GM18526 (cell line): ENCODE data around the gene C10orf90.

ENCODE experiments used
- POLR2A ChIP-seq: IDR thresholded peaks from 3 replicates; pipeline ENCODE4 v1.6.1; 2011; ENCODE audit not compliant: insufficient read length; ENCODE audit errors: extremely low read depth

Gene C10orf90

DNA sequence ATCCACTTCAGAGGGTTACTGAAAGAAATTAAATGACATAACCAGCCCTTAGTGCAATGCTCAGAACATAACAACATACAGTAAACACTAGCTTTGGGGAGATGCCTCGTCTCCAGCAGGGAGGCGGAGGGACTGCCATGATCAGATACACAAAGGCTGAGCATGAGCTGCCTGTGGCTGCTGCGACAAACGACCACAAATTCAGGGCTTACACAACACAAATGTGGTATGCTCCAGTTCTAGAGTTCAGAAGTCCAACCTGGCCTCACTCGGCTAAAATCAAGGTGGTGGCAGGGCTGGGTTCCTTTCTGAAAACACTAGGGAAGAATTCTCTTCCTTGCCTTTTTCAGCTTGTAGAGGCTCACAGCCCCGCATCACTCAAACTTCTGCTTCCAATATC is 154.0 kb downstream of the C10orf90 start:
- TF ChIP-seq POLR2A, result no peak

- TF ChIP-seq POLR2A, result no peak
Observed at GRCh38 chr10:126511917-126512479, 158.5 kb downstream of the C10orf90 start.

DNA sequence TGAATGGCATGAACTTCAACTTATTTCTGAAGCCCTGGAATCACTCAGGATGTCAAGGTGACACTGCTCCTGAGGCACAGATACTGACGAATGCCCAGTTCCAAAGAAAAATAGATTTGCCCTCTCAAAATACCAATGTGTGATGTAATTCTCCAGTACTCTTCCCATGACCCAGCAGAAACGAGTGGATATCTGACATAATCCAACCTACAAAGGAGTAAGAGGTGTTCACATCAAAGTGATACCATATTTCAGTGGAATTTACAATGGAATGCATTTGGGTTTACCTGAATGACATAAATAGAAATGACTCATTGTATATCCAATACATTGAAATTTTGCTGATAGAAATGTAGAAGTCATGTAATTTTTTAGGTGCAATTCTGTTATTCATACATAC is 161.3 kb downstream of the C10orf90 start:
- TF ChIP-seq POLR2A, result no peak

DNA sequence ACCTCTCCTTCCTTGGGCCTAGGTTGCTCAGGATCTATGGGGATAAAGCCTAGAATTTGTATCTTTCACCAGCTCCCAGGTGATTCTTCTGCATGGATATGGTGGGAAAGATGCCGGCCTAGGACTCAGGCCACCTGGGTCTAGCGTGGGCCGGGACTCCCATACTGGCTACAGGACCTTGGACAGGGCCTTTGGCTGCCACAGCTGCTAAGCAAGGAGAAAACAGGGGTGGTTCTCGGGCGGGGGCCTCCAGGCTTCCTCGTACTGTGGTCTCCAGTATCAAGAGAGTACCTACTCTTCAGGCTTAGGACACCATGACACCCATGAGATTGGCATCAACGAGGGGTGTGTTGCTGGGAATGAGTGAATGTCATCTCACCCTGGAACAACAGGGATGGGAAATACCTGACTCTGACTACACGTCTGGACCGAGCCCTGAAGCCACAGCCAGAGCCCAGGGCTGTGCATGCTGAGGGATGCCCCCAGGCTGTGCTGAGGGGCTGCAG is 161.9 kb downstream of the C10orf90 start:
- TF ChIP-seq POLR2A, result no peak

GRCh38 chr10:126504761-126505112 is 165.8 kb downstream of the C10orf90 start:
- no peak for TF ChIP-seq POLR2A

DNA sequence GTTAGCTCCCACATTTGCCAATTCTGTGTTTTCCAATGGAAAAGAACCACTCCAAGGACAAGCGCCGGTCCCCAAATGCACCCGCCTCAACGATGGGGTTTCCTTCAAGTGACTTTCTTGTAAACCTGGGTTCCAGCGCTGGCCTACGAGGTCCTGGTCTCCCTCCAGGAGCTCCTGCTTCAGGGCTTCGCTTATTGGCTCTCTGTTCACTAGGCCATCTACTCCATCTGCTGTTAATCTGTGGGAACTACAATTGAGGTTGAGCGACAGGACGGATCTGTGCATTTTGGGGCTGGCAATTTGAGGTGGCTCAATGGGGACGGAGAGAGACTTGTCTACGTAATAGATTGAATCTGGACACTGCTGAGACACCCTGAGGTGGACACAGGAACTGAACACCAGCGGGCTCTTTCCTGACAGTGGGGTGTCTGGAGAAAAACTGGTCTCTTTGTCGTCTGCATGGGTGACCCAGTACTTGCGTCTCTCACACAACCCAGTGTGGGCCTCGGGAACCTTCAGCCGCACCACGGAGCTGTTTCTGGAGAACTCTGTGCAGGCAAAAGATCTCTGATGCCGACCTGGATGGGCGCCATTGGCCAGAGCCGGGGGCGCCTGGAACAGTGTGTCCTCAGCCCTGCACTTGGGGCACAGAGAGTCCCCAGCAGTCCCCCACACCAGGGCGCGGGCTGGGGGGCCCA is 166.3 kb downstream of the C10orf90 start:
- no peak for TF ChIP-seq POLR2A

DNA sequence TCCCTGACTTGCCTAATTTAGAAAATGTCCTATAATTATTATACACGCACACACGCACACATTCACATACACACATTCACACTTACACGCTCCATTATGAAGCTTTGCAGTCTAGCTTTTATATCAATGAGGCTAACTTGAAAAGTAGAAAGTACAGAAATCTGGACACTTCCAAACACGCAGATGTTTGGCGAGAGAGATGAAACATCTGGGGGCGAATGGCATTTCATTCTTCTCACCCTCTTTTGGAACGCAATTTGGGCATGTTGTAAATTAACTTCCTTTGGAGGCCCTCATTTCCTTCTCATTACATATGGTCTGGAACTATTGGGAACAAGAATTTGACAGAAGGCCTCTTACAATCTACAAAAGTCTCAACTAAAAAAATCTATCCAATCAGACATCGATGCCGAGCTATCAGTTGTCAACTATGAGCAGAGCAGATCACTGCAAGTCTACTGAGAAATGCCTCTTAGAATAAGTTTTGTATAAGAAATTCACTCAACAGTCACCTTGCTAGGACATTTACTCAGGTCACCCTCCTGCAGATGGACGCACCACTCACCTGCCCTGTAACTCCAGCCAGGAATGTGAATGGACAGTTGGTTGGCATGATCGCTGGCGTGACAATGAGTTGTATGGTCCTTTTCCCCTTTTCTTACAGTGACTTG is 167.0 kb downstream of the C10orf90 start:
- no peak for TF ChIP-seq POLR2A

DNA sequence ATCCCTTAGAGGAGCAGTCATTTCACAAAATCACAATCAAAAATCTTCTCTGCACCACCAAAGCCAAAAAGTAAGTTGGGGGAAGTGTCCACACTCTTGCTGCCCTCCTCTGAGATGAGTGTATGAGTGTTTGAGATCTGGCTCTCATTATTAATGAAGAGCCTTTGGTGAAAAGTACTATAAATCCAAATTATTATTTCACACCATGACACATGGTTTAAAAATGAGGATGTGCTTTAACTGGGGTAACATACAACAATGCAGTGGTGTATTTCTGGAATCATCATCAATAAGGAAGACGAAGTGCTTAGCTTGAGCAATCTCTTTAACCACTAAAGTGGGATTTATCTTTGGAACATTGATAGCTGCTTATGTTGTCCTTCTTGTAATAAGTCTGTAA is 168.1 kb downstream of the C10orf90 start:
- TF ChIP-seq POLR2A, result no peak

- no peak for TF ChIP-seq POLR2A
Observed at GRCh38 chr10:126501828-126502227, 168.7 kb downstream of the C10orf90 start.

- no peak for TF ChIP-seq POLR2A
Observed at GRCh38 chr10:126500866-126501265, 169.6 kb downstream of the C10orf90 start.

GRCh38 chr10:126500185-126500584 is 170.3 kb downstream of the C10orf90 start:
- TF ChIP-seq POLR2A, result no peak

GRCh38 chr10:126499744-126500143 is 170.7 kb downstream of the C10orf90 start:
- no peak for TF ChIP-seq POLR2A

- no peak for TF ChIP-seq POLR2A
Observed at GRCh38 chr10:126497672-126498071, 172.8 kb downstream of the C10orf90 start.

DNA sequence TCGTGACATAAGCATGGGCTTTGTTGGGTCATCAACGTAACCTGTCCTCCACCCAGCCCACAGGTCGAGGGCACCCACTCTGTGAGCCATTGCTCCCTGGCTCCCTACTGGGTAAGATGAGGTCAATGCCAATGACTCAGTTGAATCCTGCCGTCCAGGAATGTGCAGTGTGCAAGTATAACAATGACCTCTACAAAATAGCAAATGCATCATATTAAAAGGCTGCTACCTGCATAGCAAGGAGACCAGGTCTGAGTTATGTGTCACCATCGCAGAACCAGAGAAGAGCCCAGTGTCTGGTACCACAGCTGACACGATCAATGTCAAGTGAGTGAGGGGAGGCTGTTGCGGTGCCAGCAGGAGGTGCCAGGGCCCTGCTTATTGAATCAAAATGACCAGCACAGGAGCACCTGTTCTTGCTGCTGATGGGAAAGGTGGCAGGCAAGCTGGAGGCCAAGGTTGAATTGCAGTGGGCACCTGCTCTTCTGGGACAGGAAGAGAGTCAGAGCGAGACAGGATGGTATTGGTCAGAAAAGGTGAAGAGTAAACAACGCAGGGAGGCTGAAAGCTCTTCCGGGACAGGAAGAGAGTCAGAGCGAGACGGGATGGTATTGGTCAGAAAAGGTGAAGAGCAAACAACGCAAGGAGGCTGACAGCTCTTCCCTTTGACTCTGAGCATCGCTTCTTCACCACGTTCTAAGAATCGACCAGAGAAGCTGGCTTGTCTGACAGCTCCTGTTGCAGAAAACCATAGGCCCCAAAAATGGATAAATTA is 173.5 kb downstream of the C10orf90 start:
- no peak for TF ChIP-seq POLR2A

- TF ChIP-seq POLR2A, result no peak
Observed at GRCh38 chr10:126491476-126491875, 179.0 kb downstream of the C10orf90 start.

GRCh38 chr10:126481181-126481580 is 189.3 kb downstream of the C10orf90 start:
- no peak for TF ChIP-seq POLR2A
